ENCODE measurements around the gene EYA2. TPM values are rescaled to one million over a fixed set of nuclear protein-coding genes. Genes with fewer than 3 reads are reported as not detected.
A peak's percentile ranks its signal among the peaks of the same experiment; 100 is the strongest.

EYA2 gene
- total and polyA plus RNA-seq, 12 donors = 0.26 to 1.9 (median 0.70) TPM

DNA sequence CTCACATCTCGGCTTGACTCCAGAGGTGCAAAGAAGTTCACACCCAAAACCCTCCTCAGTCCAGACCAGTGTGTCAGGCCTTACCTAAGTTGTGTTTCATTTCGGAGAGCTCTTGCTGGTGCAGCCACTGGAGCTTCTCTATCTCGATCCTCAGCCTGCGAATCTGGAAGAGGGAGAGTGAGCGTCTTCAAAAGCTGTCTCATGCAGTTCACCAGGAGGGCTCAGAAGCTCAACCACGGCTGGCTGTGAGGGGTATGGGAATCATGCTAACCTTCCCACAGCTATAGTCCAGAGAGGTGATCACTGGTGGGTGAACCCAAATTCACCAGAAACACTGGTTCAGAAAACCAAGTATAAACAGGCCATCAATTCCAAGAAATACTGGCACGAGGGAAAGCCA is 332.5 kb downstream of the EYA2 start:
- no peak for DNase-seq
- Histone ChIP-seq H3K27me3 (no peaks in the 10 kb centered on the region), H3K27ac (no peak overlapping the region), H3K36me3 (peaks cover 0 to 96% (median 51%) of the 10 kb centered on the region in 9 donors), H3K4me3 (no peak overlapping the region), H3K4me1 (peaks cover 6 to 31% (median 17%) of the 10 kb centered on the region in 9 donors), H3K9me3 (no peaks in the 10 kb centered on the region)
- no peak for TF ChIP-seq CTCF (IDR thresholded peaks at IDR 0.05)
- ATAC-seq = no peak
- WGBS, 2 donors = 86 to 93% methylated on average over 7 of the region's 7 CpGs
- intact Hi-C loops (cut with DNase I) = no loop called here

GRCh38 chr20:47227576-47227975 is 332.9 kb downstream of the EYA2 start:
- H3K36me3 ChIP-seq = peaks cover 0 to 95% (median 47%) of the 10 kb centered on the region in 9 donors
- no peaks in the 10 kb centered on the region for H3K9me3 ChIP-seq
- no peak overlapping the region for H3K4me3 ChIP-seq
- intact Hi-C loops (cut with DNase I) = no loop called here
- DNase-seq = no peak
- ATAC-seq = no peak
- no peak for TF ChIP-seq CTCF (IDR thresholded peaks at IDR 0.05)
- 93 to 94% methylated on average over 9 of the region's 9 CpGs for whole genome bisulfite sequencing, 2 donors
- peak overlapping the region in 1 of 10 donors; percentile 57 for H3K27ac ChIP-seq
- no peaks in the 10 kb centered on the region for H3K27me3 ChIP-seq
- peaks cover 6 to 34% (median 17%) of the 10 kb centered on the region in 9 donors for H3K4me1 ChIP-seq

DNA sequence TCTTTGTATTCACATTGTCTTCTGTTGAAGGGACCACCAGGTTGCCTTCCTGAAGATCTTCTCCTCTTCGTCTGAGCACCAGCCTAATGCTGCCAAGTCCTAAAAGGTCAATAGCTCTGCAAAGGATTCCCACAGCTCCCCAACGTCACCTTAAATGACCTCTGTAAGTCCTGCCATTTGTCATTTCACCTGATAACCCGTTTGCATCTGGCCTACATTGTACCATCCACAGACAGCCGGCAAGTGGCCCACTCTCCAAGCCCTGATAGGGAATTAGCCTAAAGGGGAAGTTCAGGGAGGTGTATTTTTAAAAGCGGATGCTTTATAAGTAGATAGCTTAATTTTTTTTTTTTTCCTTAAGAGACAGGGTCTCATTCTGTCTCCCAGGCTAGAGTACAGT is 334.0 kb downstream of the EYA2 start:
- Histone ChIP-seq H3K9me3 (no peaks in the 10 kb centered on the region), H3K4me1 (peaks cover 6 to 39% (median 17%) of the 10 kb centered on the region in 9 donors), H3K27ac (peak overlapping the region in 4 of 10 donors; percentile 15 to 57 (median 35)), H3K27me3 (no peaks in the 10 kb centered on the region), H3K4me3 (no peak overlapping the region), H3K36me3 (peaks cover 0 to 95% (median 38%) of the 10 kb centered on the region in 9 donors)
- intact Hi-C loops (cut with DNase I) = no loop called here
- TF ChIP-seq CTCF (IDR thresholded peaks at IDR 0.05) = peak in 3 of 9 donors; percentile 7 to 16 (median 12)
- ATAC-seq (peak; percentile 69 to 93 (median 82)), DNase-seq (peak; percentile 25 to 38)
- 39 to 54% methylated on average over 5 of the region's 5 CpGs for WGBS, 2 donors

- H3K27ac ChIP-seq = peak overlapping the region in 1 of 10 donors; percentile 4
- WGBS, 2 donors = 82 to 89% methylated on average over 8 of the region's 8 CpGs
- no peaks in the 10 kb centered on the region for H3K9me3 ChIP-seq
- H3K4me1 ChIP-seq = peaks cover 6 to 39% (median 17%) of the 10 kb centered on the region in 9 donors
- no peak for DNase-seq
- TF ChIP-seq CTCF (IDR thresholded peaks at IDR 0.05) = no peak
- intact Hi-C loops (cut with DNase I) = no loop called here
- H3K36me3 ChIP-seq = peaks cover 0 to 97% (median 48%) of the 10 kb centered on the region in 9 donors
- no peak overlapping the region for H3K4me3 ChIP-seq
- H3K27me3 ChIP-seq = no peaks in the 10 kb centered on the region
- ATAC-seq = no peak
Measured at GRCh38 chr20:47230811-47231256, 336.2 kb downstream of the EYA2 start.
